ENCODE measurements around the gene FAM83B.
"Not testable (repeated sequence)": the region's sequence is repeated elsewhere in the genome, so short reads cannot be mapped to it uniquely, and the experiment has no call there.

The FAM83B gene

GRCh38 chr6:54860739-54861138, 14.2 kb downstream of the FAM83B start:
- no peak for DNase-seq

- no peak for DNase-seq
These were observed 15.5 kb downstream of the FAM83B start for GRCh38 chr6:54861905-54862616.

DNA sequence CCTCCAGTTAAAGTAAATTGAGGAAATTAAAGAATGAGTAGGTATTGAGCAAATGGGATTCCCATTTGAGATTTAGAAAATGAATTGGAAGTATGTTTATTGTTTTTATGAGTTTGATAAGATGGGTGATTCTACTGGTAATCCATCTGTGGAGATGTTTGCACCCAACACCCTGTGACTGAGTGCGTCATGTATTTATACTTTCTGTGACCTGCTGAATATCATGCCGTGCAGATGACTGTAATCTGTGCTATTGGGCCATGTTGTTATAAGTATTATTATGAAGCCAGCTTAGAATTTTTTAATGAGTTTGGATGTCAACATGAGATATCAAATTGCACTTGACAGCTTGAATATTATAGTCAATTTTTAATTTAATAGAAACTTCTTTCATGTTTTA, 17.7 kb downstream of the FAM83B start:
- DNase-seq, result no peak

DNA sequence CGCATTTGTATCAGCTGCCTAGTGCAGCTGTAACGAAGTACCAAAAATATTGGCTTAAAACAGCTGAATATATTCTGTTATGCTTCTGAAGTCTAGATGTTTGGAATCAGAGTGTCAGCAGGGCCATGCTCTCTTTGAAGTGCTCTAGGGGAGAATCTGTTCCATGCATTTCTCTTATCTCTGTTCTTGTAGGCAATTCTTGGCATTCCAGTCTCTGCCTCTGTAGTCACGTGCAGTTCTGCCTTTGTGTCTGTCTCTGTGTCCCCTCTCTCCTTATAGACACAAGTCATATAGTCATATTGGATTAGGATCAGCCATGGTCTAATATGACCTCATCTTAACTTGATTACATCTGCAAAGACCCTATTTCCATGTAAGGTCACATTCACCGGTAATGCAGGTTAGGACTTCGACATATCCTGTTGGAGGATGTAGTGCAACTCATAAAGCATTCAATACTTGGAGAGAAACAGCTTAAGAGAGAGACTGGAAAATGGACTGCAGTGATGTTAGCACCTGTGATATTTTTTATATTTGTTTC, 18.6 kb downstream of the FAM83B start:
- DNase-seq, result no peak

DNA sequence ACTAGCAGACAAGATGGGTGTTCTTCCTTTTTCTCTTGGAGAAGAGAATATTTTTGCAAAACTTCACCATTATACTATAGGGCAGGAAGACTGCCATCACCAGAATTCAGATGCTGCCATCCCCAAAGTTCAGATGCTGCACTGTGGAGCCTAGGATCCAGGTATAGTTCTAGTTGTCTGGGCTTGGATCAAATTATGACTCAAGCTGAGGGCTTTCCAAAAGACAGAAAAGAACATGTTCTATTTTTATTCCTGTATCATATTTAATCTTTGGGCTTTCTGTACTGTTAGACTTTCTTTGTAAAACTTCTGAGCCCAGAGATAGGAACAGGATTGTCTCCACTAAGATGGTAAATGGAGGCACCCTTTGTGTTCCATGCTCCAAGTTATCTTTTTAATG, 22.0 kb downstream of the FAM83B start:
- no peak for DNase-seq

- no peak for DNase-seq
These were observed 27.0 kb downstream of the FAM83B start for GRCh38 chr6:54873599-54873998.

GRCh38 chr6:54874349-54875048, 27.9 kb downstream of the FAM83B start:
- DNase-seq, result no peak

GRCh38 chr6:54875539-54875938, 29.0 kb downstream of the FAM83B start:
- DNase-seq, result no peak

DNA sequence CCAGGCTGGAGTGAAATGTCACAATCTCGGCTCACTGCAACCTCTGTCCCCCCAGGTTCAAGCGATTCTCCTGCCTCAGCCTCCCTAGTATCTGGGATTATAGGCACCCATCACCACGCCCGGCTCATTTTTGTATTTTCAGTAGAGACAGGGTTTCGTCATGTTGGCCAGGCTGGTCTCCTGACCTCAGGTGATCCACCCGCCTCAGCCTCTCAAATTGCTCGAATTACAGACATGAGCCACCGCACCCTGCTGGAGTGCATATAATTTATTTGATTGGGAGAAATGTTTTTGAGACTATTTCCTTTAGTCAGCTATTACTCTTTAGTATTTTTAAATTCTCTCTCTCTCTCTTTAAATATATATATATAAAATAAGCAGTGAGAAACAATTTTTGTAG, 29.8 kb downstream of the FAM83B start:
- no peak for DNase-seq

- DNase-seq, result no peak
These were observed 30.3 kb downstream of the FAM83B start for GRCh38 chr6:54876871-54877270.

DNA sequence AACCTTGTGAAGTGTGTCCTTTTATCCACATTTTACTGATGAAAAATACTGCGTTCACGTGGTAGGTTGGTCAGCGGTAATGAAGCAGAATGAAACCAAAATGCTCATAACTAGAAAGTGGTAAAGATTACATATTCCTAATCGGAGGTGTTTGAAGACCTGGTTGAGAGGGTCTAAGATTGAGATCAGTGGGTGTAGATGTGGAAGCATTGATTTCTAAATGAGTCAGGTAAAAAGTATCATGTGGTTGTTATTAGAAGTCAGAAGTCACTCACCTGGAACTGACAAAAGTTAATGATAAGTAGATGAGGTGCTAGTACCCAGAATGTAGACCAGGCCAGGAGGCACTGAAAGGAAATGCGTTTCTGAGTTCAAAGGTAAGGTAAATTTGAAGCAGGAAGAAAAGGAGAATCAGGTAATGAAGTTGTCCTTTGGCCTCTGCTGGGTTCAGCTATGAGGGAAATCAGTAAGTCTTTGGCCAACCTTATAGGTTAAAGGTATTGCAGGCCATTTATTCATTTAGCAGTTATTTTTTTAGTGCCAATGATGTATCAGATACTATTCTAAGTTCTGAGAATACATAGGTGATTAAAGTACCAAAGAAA, 31.2 kb downstream of the FAM83B start:
- DNase-seq, result no peak

DNA sequence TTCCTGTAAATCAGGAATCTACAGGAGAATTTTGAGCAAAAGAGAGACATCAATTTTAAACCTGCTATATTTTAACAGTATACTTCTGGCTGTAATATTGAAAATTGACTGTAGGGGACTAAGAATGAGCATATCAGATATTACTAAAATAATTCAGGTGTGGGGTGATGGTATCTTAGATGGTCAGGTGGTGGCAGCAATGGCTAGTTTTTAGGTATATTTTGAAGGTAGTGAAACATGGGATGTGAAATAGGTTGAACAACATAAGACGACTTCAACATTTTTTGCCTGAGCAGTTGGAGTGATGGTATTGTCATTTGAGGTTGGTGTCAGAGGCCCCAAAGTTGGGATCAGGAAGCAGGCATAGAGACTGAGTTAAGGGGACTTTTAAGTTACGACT, 32.1 kb downstream of the FAM83B start:
- no peak for DNase-seq

DNA sequence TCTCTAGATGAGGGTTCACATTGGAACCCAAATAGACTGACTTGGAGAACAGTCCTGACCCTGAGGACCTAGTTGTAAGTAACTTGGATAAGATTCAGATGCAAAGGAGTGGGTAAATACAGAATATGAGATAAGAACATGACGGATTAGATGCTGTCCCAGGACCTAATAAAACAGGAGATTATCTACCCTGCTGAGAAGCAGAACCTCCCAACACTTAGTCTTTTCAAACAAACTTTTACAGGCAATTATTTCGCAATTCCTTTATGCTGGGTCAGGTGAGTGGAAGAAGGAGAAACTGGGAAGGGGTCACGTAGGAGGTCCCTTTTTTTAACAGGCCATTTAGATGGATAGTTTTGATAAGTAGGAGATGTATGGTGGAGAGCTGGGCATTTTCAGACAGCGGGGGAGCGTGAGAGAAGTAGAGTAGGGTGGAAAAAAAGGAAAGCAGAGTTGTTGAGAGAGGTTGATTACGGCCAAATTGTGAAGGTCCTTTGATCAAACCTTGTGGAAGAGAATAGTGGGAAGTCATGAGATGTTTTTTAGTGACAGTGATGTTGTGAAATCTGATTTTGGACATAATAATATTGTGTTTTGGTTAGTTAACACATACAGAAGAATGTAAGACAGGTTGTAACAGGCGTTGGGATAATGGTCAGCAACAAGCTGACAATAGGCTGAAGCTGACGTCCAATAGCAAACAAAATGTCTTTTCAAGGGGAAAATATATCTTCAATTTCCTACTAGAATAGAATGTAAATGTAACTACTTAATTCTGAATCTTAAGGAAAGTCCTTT, 32.8 kb downstream of the FAM83B start:
- DNase-seq, result no peak

DNA sequence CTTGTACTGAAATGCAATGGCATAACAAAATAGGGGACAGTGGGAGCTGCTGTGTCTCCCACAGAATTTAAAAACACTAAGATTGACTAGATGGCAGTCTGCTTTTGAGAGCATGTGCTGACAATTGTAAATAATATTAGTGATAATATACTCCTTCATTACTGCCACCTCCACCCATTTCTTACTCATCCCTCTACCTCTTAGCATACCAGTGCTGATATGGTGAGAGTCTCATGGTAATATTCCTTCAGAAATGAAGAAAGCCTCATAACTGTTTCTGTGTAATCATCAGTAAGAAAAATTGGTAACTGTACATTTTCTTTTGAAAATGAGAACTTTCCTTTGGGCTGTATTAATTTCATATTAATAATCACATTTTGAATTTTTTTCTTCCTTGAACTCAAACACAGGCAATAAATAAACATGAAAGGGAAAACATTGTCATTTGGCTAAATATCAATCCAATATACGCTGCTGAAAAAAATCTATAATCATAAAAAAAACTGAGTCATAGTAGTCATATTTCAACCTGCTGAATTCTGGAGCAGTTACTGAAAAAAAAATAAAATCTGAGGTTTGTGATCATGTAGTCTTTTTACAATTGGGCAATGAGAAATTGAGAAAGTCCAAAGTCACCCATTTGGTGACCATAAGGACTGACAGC, 34.6 kb downstream of the FAM83B start:
- no peak for DNase-seq

- not testable (repeated sequence) for DNase-seq
These were observed 35.3 kb downstream of the FAM83B start for GRCh38 chr6:54881891-54882290.

- DNase-seq, result no peak
These were observed 40.5 kb downstream of the FAM83B start for GRCh38 chr6:54886932-54887584.

GRCh38 chr6:54891536-54891935, 45.0 kb downstream of the FAM83B start:
- no peak for DNase-seq

GRCh38 chr6:54892831-54893230, 46.3 kb downstream of the FAM83B start:
- DNase-seq, result no peak

DNA sequence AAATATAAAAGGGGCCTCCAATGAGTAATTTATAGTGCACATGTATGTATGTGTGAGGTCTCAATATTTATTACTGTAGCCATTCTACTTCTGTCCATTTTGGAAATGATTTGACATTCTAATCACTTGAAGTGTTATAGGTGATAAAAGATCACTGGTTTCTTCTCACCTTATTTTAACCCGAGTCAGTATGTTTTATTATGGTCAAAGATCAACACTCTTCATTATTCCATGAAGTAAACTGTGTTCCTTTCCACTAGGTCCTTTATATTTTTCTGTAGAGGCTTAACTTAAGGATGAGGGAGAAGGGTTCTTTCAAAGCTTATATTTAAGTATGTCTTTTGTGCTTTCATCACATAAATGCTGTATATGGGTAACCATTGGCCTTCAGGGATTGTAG, 47.2 kb downstream of the FAM83B start:
- DNase-seq, result no peak

DNA sequence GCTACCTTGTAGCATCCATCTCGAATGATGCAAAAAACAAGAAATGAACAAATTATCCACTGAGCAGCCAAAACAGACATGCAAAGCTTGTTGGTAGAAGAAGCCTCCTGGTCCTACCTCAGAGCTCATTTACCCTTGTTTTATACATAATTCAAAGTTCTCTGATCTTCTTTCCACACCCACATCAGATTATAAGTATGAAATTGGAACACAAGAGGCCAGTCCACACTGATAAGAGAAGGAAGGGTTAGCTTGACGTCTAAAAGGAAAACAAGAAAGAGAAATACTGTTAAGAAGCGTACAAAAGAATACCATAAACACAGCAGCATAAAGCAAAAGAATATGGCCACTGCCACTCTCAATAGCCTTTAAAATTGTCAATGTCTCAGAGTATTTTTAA, 49.7 kb downstream of the FAM83B start:
- DNase-seq, result no peak

- no peak for DNase-seq
These were observed 51.1 kb downstream of the FAM83B start for GRCh38 chr6:54897462-54898189.

Measured in NCI-H2171 (cell line).